Transverse colon (tissue), 4 donors: Measurements from ENCODE around the gene TRANK1. TPM values are rescaled to one million over a fixed set of nuclear protein-coding genes. Genes with fewer than 3 reads are reported as not detected.

Source experiments
- DNase-seq: peaks from one replicate; pipeline ENCODE4 v3.0.0-alpha.2; 2019
- H3K27ac ChIP-seq, 4 donors: fragments of 200-600 bp; sonication (generic); 2 replicates each; pipeline ENCODE4 v1.5.1; 2016 to 2018; ENCODE audit warnings: inconsistent platforms in 4 of 4
- H3K27me3 ChIP-seq: fragments of 200-600 bp; sonication (generic); 2 replicates; pipeline ENCODE4 v1.5.1; 2017; ENCODE audit warnings: inconsistent platforms
- H3K36me3 ChIP-seq, 4 donors: fragments of 200-600 bp; sonication (generic); 2 replicates each; pipeline ENCODE4 v1.5.1; 2017 to 2019; ENCODE audit warnings: inconsistent platforms in 4 of 4
- H3K4me1 ChIP-seq, 4 donors: fragments of 200-600 bp; sonication (generic); 2 replicates each; pipeline ENCODE4 v1.5.1; 2017 to 2020; ENCODE audit warnings: inconsistent platforms in 4 of 4
- H3K4me3 ChIP-seq, 4 donors: fragments of 200-600 bp; sonication (generic); 1 replicate in 1 of 4; 2 replicates in 3 of 4; pipeline versions ENCODE4 v1.5.1 to v1.6.1; 2017 to 2019; ENCODE audit warnings: inconsistent platforms in 4 of 4
- H3K9me3 ChIP-seq, 2 donors: fragments of 200-600 bp; sonication (generic); 2 replicates each; pipeline ENCODE4 v1.5.1; 2017 to 2019; ENCODE audit warnings: inconsistent platforms in 2 of 2
- EP300 ChIP-seq: sonication (generic); formaldehyde crosslinking; IDR thresholded peaks from one replicate; pipeline ENCODE4 v1.6.1; 2017; ENCODE audit warnings: antibody characterized with exemption, low read depth
- POLR2A ChIP-seq: fragments of 450-650 bp; IDR thresholded peaks from one replicate; pipeline ENCODE4 v1.6.1; 2016; ENCODE audit warnings: antibody characterized with exemption, mild to moderate bottlenecking, moderate library complexity
- POLR2AphosphoS5 ChIP-seq, 3 donors: sonication (generic); formaldehyde crosslinking; IDR thresholded peaks; one replicate each; pipeline ENCODE4 v1.6.1; 2016; ENCODE audit warnings: antibody characterized with exemption in 3 of 3
- WGBS, 2 donors: methylation state at CpG; one replicate each; pipeline ENCODE4 v1.1.5; 2018; ENCODE audit warnings: low coverage in 1 of 2; 5-methylcytosine and 5-hydroxymethylcytosine counted together
- in situ Hi-C, 4 donors: fragments of 200-750 bp; cut with MboI; loops; one replicate each; pipeline versions ENCODE4 v1.15.0 to v1.15.1; 2017; ENCODE audit warnings: low sequenced_read_pairs in 3 of 4, low pct_ligation_motif_present in 1 of 4, low pct_unique_long_range_greater_than_20kb in 1 of 4
- intact Hi-C: fragments of 100-400 bp; cut with DNase I; formaldehyde crosslinking; loops from one replicate; pipeline ENCODE4 v1.15.1; 2023; ENCODE audit warnings: low total_unique reads
- total RNA-seq, 4 donors: library from RNA; depleted of rRNA; stranded (reverse); fragments of >200 nt; gene quantifications; one replicate each; pipeline ENCODE4 v1.1.0, GENCODE V29; 2016
- TF ChIP-seq, protein P1 (sequence below), 5 experiments: fragments of 200-600 bp in 3 of 5; fragments of 450-650 bp in 2 of 5; sonication (generic) in 3 of 5; IDR thresholded peaks; 1 replicate in 2 of 5; 2 replicates in 3 of 5; pipeline ENCODE4 v1.5.1; 2016 to 2017; ENCODE audit warnings: antibody characterized with exemption in 5 of 5, inconsistent platforms in 3 of 5, mild to moderate bottlenecking in 2 of 5, moderate library complexity in 1 of 5

Gene TRANK1
- total RNA-seq, 4 donors from 2014 or later: 91.5 to 179 (median 116) TPM

GRCh38 chr3:36850743-36851142, 94.1 kb downstream of the TRANK1 start:
- in situ Hi-C loops (loop anchor here in 1 of 4 donors (25.0 kb wide), 1 partner anchor 113 kb away; no protein-coding TSS in a partner anchor), intact Hi-C loops (no loop called here)
- Histone ChIP-seq H3K36me3 (peaks cover 0 to 28% (median 13%) of the 10 kb centered on the region in 4 donors), H3K27ac (no peak overlapping the region), H3K9me3 (no peaks in the 10 kb centered on the region), H3K4me1 (no peaks in the 10 kb centered on the region), H3K27me3 (no peaks in the 10 kb centered on the region), H3K4me3 (no peak overlapping the region)
- DNase-seq: no peak
- TF ChIP-seq POLR2A (no peak), EP300 (no peak), POLR2AphosphoS5 (IDR thresholded peaks at IDR 0.05) (no peak)
- TF ChIP-seq, protein P1, sequence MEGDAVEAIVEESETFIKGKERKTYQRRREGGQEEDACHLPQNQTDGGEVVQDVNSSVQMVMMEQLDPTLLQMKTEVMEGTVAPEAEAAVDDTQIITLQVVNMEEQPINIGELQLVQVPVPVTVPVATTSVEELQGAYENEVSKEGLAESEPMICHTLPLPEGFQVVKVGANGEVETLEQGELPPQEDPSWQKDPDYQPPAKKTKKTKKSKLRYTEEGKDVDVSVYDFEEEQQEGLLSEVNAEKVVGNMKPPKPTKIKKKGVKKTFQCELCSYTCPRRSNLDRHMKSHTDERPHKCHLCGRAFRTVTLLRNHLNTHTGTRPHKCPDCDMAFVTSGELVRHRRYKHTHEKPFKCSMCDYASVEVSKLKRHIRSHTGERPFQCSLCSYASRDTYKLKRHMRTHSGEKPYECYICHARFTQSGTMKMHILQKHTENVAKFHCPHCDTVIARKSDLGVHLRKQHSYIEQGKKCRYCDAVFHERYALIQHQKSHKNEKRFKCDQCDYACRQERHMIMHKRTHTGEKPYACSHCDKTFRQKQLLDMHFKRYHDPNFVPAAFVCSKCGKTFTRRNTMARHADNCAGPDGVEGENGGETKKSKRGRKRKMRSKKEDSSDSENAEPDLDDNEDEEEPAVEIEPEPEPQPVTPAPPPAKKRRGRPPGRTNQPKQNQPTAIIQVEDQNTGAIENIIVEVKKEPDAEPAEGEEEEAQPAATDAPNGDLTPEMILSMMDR (IDR thresholded peaks at IDR 0.05): no peak
- 93 to 100% methylated on average over 1 of the region's 1 CpG for WGBS, 2 donors

DNA sequence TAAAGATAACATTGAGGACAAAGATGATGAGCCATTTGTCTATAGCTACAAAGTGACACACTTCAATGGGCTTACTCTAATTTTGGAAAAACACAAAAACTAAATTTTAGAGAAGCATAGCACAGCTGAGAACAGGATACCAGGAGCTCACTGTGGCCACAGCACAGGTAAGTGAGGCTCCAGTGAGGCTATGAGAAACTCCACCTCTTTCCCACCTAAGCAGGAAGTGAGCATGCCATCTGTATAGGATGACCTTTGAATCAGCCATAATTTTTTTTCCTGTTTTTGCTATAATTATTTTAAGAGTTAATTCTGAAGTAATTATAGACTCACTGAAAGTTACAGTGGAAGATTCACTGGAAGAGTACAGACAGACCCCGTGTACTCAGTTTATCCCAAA, 98.4 kb downstream of the TRANK1 start:
- TF ChIP-seq POLR2AphosphoS5 (IDR thresholded peaks at IDR 0.05) (no peak), POLR2A (no peak), EP300 (no peak)
- TF ChIP-seq, protein P1 (IDR thresholded peaks at IDR 0.05): no peak
- peaks cover 0 to 40% (median 19%) of the 10 kb centered on the region in 4 donors for H3K36me3 ChIP-seq
- intact Hi-C loops (no loop called here), in situ Hi-C loops (no loop called here)
- WGBS, 2 donors: 83 to 89% methylated on average over 1 of the region's 1 CpG
- no peak overlapping the region for H3K4me3 ChIP-seq
- H3K27ac ChIP-seq: no peak overlapping the region
- no peaks in the 10 kb centered on the region for H3K27me3 ChIP-seq
- H3K4me1 ChIP-seq: no peaks in the 10 kb centered on the region
- H3K9me3 ChIP-seq: no peaks in the 10 kb centered on the region
- no peak for DNase-seq

- in situ Hi-C loops (no loop called here), intact Hi-C loops (no loop called here)
- DNase-seq: no peak
- no peaks in the 10 kb centered on the region for H3K27me3 ChIP-seq
- whole genome bisulfite sequencing, 2 donors: 65 to 82% methylated on average over 2 to 4 of the region's 4 CpGs
- no peak overlapping the region for H3K4me3 ChIP-seq
- peaks cover 0 to 40% (median 18%) of the 10 kb centered on the region in 4 donors for H3K36me3 ChIP-seq
- H3K4me1 ChIP-seq: no peaks in the 10 kb centered on the region
- TF ChIP-seq EP300 (no peak), POLR2A (no peak), POLR2AphosphoS5 (IDR thresholded peaks at IDR 0.05) (no peak)
- TF ChIP-seq, protein P1 (IDR thresholded peaks at IDR 0.05): peak in 1 of 5 experiments; percentile 21
- no peaks in the 10 kb centered on the region for H3K9me3 ChIP-seq
- H3K27ac ChIP-seq: no peak overlapping the region
These were observed 101.5 kb downstream of the TRANK1 start for GRCh38 chr3:36843065-36844051.

DNA sequence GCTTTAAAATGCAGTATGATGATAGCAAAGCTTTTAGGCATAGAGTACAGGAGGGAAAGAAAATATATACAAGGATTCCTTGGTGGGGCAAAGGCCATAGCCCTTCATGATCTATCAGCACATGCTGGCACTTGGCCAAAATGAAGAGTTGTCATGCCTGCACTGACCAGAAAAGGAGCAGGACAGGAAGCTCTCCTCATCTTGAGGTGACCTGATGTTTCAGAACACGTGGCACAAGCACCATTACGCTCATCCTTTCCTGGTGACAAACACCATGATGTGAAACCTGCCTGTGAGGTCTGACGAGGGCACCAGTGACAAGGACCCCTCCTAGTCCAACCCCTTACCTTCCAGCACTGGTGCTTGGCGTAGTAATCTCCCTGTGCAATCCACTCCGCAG, 102.6 kb downstream of the TRANK1 start:
- Histone ChIP-seq H3K36me3 (peaks cover 0 to 43% (median 20%) of the 10 kb centered on the region in 4 donors), H3K27me3 (no peaks in the 10 kb centered on the region), H3K4me3 (no peak overlapping the region), H3K4me1 (no peaks in the 10 kb centered on the region), H3K27ac (no peak overlapping the region), H3K9me3 (no peaks in the 10 kb centered on the region)
- no peak for DNase-seq
- TF ChIP-seq POLR2AphosphoS5 (IDR thresholded peaks at IDR 0.05) (no peak), EP300 (no peak), POLR2A (no peak)
- TF ChIP-seq, protein P1 (IDR thresholded peaks at IDR 0.05): no peak
- in situ Hi-C loops (no loop called here), intact Hi-C loops (no loop called here)
- 90 to 95% methylated on average over 4 to 5 of the region's 5 CpGs for WGBS, 2 donors
